Measurements from ENCODE around the gene SLC35F6.
A peak's percentile ranks its signal among the peaks of the same experiment; 100 is the strongest.
"Not testable (repeated sequence)": the region's sequence is repeated elsewhere in the genome, so short reads cannot be mapped to it uniquely, and the experiment has no call there.

The SLC35F6 gene

GRCh38 chr2:26730549-26731344 lies 33.3 kb upstream of the SLC35F6 start:
- no peak for DNase-seq (ENCODE audit: low read depth)

- no peak for DNase-seq (ENCODE audit: low read depth)
Observed at GRCh38 chr2:26731714-26732113, 32.4 kb upstream of the SLC35F6 start.

GRCh38 chr2:26732446-26732845 lies 31.6 kb upstream of the SLC35F6 start:
- DNase-seq (ENCODE audit: low read depth) = no peak

GRCh38 chr2:26733413-26733812 lies 30.7 kb upstream of the SLC35F6 start:
- no peak for DNase-seq (ENCODE audit: low read depth)

DNA sequence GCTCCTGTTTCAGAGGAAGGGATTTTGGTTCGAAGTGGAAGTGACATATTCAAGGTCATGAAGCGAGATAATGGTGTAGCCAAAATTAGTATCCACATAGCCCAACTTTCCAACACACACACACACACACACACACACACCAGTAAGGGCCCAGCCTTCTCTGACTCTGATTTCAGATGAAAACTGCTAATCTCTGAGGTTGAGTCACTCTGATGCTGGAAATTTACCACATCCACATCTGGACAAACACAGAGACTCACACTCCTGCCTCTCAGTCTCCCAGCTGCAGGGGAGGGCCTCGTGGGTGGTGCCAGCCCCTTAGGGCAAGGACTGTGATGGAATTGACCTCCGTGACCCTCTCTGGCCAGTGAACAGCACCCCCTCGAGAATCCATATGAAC lies 29.0 kb upstream of the SLC35F6 start:
- peak; percentile 89 for DNase-seq (ENCODE audit: low read depth)

GRCh38 chr2:26735883-26736588 lies 28.0 kb upstream of the SLC35F6 start:
- DNase-seq (ENCODE audit: low read depth) = no peak

- DNase-seq (ENCODE audit: low read depth) = no peak
Observed at GRCh38 chr2:26737221-26737620, 26.9 kb upstream of the SLC35F6 start.

- DNase-seq (ENCODE audit: low read depth) = no peak
Observed at GRCh38 chr2:26738481-26738880, 25.6 kb upstream of the SLC35F6 start.

DNA sequence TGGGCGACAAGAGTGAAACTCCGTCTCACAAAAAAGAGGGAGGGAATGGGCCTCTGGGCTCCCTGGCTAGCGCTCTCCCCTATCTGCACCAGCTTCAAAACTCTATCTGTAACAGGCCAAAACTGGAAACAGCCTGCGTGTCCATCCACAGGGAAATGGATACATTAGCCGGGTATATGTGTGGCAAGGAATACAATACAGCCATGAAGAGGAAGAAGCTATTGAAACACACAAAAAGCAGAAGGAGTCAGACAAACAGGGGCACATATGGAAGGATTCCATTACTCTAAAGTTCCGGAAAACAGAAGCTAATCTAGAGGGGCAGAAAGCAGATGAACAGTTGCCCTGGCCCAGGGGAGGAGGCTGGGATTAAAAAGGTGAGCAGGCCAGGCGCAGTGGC lies 24.6 kb upstream of the SLC35F6 start:
- DNase-seq (ENCODE audit: low read depth) = no peak

DNA sequence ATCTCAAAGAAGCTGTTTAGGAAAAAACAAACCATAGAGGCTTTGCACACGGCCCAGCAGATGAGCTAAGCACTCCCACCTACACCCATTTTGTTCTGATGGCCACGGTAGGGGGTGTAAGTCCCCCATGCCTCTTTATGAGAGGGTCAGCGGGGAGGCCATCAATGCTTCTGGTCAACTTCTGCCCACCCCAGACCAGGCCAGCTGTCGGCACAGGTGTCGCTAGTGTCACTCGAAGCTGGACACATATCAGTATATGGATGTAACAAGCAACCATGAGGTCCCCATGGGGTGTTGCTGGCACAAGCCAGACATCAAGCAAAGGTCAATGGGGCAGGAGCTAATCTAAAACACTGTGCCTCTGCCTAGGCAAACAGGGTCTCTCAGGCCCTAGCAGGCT lies 23.7 kb upstream of the SLC35F6 start:
- DNase-seq (ENCODE audit: low read depth) = no peak

DNA sequence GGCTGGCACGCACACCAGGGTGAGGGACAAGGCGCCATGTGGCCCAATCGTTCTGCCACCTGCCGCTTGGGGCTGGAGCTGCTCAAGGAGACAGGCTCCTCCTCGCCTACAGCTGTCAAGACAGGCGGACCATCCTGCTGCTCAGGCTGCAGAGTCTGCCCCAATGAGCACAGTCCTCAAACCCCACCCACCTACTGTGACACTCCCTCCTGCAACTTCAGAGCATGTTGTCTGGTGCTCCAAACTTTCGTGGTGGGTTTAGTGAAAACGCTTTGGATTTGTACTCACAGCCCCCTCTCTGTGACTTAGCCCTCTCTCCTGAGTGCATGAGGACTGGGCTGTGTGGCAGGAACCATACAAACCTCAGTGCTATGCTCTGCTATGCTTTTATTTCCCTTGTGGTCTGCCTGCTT lies 23.2 kb upstream of the SLC35F6 start:
- no peak for DNase-seq (ENCODE audit: low read depth)

DNA sequence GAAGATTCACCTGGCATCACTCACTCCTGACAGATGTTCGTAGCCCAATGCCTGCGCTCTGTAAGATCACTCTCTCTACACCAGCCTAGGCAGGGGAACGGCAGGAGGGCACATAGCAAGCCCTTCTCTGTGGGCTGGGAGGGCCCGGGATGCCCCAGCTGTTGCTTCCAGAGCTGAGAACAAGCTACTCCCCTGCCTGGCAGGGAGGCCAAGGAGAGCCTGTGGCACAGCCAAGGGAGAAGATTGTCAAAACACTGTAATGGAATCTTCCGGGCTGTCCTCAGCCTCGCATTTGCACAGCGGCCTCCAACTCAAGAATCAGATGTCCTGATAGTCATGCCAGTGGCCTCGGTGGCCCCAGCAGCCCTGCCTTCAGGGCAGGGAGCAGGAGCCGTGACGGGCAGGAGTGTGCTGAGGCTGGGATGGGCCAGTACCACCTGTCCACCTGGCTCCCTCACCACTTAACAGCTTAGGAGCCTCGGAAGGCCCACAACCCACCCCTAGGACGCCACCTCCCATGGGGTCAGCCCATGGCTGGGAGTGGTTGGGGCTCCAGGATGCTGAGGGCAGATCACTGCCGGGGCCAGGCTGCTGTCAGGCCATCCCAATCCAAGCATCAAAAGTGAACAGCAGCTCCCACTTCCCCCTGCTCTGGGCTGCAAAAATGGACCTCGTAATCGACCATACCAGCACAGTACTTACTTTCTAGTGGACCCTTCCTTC lies 21.9 kb upstream of the SLC35F6 start:
- no peak for DNase-seq (ENCODE audit: low read depth)

GRCh38 chr2:26743852-26744251 lies 20.2 kb upstream of the SLC35F6 start:
- no peak for DNase-seq (ENCODE audit: low read depth)

GRCh38 chr2:26744953-26745352 lies 19.1 kb upstream of the SLC35F6 start:
- no peak for DNase-seq (ENCODE audit: low read depth)

GRCh38 chr2:26745609-26746327 lies 18.3 kb upstream of the SLC35F6 start:
- peak; percentile 72 for DNase-seq (ENCODE audit: low read depth)

GRCh38 chr2:26746934-26747333 lies 17.1 kb upstream of the SLC35F6 start:
- no peak for DNase-seq (ENCODE audit: low read depth)

DNA sequence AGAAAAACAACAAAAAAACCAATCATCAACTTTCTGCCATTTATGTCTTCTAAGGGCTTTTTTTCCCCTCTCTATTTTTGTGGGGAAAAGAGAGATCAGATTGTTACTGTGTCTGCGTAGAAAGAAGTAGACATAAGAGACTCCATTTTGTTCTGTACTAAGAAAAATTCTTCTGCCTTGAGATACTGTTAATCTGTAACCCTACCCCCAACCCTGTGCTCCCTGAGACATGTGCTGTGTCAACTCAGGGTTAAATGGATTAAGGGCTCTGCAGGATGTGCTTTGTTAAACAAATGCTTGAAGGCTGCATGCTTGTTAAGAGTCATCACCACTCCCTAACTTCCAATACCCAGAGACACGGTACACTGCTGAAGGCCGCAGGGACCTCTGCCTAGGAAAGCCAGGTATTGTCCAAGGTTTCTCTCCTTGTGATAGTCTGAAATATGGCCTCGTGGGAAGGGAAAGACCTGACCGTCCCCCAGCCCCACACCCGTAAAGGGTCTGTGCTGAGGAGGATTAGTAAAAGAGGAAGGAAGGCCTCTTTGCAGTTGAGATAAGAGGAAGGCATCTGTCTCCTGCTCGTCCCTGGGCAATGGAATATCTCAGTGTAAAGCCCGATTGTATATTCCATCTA lies 14.2 kb upstream of the SLC35F6 start:
- not testable (repeated sequence) for DNase-seq (ENCODE audit: low read depth)

- not testable (repeated sequence) for DNase-seq (ENCODE audit: low read depth)
Observed at GRCh38 chr2:26750467-26750866, 13.6 kb upstream of the SLC35F6 start.

DNA sequence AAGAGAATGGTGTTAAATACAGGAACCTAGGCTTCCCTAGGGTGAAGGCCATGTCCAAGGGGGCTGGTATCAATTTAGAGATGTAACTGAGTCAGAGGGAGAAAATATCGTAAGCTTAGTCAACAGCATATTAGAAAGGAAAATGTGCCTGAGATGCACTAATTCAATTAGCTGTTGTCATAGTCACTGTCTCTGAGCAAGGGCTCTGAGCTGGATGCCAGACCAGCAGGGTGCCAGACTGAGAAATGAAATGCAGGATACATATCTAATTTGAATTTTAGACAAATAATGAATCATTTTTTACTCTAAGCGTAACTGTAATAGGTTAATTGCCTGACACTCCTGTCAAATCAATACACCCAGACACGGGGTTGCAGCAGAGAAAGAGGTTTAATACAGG lies 11.4 kb upstream of the SLC35F6 start:
- peak; percentile 26 for DNase-seq (ENCODE audit: low read depth)

- no peak for DNase-seq (ENCODE audit: low read depth)
Observed at GRCh38 chr2:26754539-26754938, 9.5 kb upstream of the SLC35F6 start.

DNA sequence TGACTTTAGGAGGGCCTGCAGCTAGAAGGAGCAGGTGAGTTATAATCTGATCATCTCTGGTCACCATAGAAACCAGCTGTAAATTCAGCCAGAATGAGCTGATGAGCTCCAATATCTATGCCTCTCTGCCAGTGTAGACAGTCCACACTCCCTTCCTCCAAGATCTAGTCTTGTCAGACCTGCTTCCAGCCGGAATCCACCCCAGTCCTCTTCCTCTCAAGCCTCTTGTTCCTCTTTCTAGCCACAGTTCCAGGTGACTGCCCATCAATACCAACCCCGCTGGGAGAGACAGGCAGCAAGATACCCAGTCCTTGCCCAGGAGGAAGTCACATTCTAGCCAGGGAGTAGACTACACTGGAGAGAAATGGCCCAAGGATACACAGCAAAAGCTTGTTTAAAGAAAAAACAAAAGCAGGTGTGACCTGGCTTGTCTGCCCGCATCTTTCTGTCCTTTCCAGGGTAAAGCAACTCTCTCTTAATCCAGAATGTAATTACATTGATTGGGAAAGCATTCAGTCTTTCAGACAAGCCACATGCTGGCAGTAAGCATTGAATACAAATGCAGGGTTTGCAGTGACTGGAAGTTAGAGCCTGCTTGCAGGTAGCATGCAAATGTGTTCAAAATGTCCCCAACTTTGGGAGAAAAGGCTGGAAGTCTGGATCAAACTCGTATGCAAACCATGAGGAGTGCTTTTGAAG lies 9.0 kb upstream of the SLC35F6 start:
- no peak for DNase-seq (ENCODE audit: low read depth)
